GM18861 (cell line): Measurements from ENCODE around the gene FER1L5.

Source experiments
- ATAC-seq: cut with Tn5 transposase; IDR thresholded peaks from one replicate; pipeline ENCODE4 v1.9.1; 2021; ENCODE audit not compliant: unreplicated experiment

FER1L5 gene

DNA sequence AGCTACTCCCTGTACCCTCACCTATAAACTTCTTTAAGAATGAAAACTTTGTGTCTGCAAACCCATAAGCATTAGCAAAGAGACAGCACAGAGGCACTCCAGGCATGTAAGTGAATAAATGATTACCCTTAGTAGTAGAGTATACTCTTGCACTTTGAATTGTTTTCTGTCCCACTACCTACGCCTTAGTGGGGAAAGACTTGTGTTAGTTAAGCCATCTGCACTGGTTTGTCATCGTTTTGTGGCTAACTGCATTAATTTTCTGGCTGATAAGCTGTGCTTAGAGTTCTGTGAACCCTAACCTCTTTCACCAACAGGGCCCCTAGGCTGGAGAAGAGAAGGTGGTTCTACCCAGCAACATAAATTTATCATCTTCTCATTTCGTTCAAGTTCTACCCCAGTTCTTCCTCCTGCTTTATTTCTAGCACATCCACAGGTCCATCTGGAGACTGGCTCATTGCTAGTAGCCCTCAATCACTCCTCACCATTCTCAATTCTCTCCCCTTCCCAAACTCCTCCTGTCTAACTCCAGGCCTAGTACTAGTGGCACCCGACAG lies 96.6 kb downstream of the FER1L5 start:
- no peak for ATAC-seq

DNA sequence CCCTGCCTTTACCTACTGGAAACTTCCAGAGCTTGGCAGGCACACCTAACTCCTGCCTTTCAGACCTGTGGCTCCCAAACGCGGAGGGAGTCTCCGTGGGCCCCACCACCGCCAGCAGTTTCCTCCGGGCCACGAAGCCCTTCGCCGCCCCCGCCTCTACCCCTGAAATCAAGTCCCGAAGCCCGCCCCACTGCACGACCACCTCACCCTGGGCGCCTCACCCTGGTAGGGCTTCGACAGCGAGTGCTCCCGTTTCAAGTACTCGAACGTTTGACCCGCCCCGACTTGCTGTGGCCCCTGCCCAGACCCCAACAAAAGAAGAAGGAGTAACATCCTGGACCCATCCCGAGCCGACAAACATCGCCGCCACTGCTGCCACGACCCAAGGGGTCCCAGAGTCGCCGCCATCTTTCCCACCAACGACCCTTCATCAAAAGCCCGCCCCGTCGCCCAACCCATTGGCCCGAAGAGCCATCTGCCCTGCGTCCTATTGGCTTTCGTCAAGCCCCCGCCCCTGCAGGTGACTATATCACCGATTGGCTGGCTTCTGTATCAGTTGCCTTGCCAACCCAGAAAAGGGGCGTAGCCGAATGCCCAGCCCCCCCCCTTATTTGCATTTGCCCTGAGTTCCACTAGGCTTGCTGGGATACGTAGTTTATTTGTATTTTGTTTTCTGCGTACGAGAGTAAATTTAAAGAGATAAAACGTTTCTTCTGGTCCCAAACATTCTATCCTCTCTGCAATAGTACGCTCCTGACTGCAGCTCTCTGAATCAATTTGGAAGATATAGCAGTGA lies 97.3 kb downstream of the FER1L5 start, which contains the start of gene LMAN2L:
Gene LMAN2L (minus strand): TSS at position 432 of the 796 bp plus-strand sequence. CDS start 24 bp downstream, at position 408.
- peak; percentile 96 for ATAC-seq

DNA sequence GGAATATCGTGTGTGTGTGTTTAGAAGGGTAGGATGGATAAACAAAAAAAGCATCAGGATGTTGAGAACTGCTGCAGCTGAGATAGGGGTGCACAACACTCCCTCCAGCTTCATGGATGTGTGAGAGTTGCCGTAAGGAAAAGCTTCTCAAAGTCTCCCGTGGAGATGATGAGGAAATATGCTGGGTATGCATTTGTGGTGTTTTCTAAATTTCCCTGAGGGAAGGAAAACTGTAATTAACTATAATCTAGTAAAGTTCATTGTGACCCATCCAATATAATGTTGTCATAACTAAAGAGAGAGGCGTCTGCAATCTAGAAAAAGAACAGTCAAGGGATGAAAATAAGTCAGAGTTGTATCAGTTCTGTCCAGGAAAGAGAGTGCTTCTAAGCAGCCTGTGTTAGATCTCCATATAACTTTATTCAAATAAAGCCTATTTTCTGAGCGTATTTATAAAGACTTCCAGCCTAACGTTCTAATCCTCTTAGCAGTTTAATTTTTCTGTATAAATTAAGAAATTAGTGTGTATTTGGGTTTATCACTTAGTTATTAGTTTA lies 104.6 kb downstream of the FER1L5 start:
- ATAC-seq = no peak

DNA sequence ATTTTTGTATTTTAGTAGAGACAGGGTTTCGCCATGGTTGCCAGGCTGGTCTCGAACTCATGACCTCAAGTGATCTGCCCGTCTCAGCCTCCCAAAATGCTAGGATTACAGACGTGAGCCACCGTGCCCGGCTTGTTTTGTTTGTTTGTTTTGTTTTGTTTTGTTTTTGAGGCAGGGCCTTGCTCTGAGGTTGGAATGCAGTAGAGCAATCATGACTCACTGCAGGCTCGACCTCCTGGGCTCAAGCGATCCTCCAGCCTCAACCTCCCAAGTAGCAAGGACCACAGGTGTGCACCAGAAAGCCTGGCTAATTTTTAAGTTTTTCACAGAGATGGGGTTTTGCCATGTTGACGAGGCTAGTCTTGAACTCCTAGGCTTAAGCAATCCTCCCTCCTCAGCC lies 109.2 kb downstream of the FER1L5 start:
- ATAC-seq = no peak

DNA sequence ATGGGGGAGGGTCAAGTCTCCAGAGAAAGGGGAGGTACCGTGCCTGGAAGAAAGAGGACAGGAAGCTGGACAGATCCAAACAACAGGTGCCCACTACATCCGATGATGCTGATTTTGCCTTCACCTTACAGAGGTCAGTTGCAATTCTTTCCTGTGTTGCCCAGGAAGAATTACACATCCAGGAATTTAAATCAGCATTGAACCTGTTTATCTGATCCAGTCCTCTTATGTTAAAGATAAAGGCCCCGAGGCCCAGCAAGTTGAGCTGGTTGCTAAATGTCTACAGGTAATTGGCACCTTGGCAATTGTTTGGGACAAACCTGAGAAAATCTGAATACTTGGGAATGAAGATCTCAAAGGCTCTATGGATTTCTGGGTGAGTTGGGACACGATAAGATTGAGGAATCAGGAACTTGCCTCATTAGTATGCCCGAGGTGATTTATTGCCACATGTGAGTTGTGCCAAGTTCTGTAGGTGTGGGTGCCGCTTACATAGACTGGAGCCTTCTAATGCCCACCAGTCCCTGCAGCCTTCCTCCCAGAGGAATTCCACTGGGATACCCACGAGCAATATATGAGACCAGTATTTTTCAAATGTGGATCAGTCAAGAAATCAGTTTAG lies 111.2 kb downstream of the FER1L5 start:
- ATAC-seq = no peak

DNA sequence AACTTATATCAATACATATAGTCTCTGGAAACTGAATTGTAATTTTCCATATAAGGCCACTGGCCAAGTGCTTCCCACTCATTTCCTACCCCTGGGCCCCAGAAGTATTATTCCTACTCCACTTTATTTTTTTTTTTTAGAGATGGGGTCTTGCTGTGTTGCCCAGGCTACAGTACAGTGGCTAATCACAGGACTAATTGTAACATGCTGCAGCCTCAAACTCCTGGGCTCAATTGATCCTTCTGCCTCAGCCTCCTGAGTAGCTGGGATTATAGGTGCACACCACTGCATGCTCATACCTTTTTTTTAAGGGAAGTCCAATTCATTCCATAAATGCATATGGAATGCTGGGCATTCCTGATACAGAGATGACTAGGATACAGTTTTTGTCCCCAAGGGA lies 111.8 kb downstream of the FER1L5 start:
- ATAC-seq = no peak
